Hepatocyte (in vitro differentiated cells): ENCODE results near the gene NAPA.

Source experiments
- CTCF ChIP-seq: fragments of 200-600 bp; sonication (generic); IDR thresholded peaks from 2 replicates; pipeline ENCODE4 v1.5.1; 2016; ENCODE audit warnings: antibody characterized with exemption, mild to moderate bottlenecking; ENCODE audit not compliant: poor library complexity
- EZH2phosphoT487 ChIP-seq: fragments of 200-600 bp; sonication (generic); IDR thresholded peaks from one replicate; pipeline ENCODE4 v1.6.1; 2018; ENCODE audit warnings: antibody characterized with exemption, mild to moderate bottlenecking, low read depth, moderate library complexity; ENCODE audit not compliant: unreplicated experiment, severe bottlenecking

- TF ChIP-seq CTCF (no peak), EZH2phosphoT487 (no peak)
These were observed 27.2 kb upstream of the NAPA start for GRCh38 chr19:47542030-47542475.
